ENCODE data around the gene ELFN2.
A peak's percentile ranks its signal among the peaks of the same experiment; 100 is the strongest.

ELFN2 gene

GRCh38 chr22:37379722-37380121 lies 47.6 kb downstream of the ELFN2 start:
- TF ChIP-seq CTCF (IDR thresholded peaks at IDR 0.05; ENCODE audit: unreplicated experiment in 3 of 3): no peak
- Mint-ChIP-seq H3K9me3 (no peaks in the 10 kb centered on the region), H3K27me3 (ENCODE audit: low read depth) (peaks cover 20% of the 10 kb centered on the region), H3K4me3 (no peak overlapping the region), H3K36me3 (ENCODE audit: low read depth) (no peaks in the 10 kb centered on the region), H3K4me1 (peaks cover 53% of the 10 kb centered on the region), H3K27ac (peak overlapping the region in 1 of 3 experiments; percentile 22)

GRCh38 chr22:37379085-37379484 lies 48.2 kb downstream of the ELFN2 start:
- Mint-ChIP-seq H3K36me3 (ENCODE audit: low read depth) (no peaks in the 10 kb centered on the region), H3K27ac (peak overlapping the region in 2 of 3 experiments; percentile 22 to 39), H3K27me3 (ENCODE audit: low read depth) (peaks cover 20% of the 10 kb centered on the region), H3K9me3 (no peaks in the 10 kb centered on the region), H3K4me1 (peaks cover 53% of the 10 kb centered on the region), H3K4me3 (no peak overlapping the region)
- no peak for TF ChIP-seq CTCF (IDR thresholded peaks at IDR 0.05; ENCODE audit: unreplicated experiment in 3 of 3)

GRCh38 chr22:37378642-37379058 lies 48.6 kb downstream of the ELFN2 start:
- Mint-ChIP-seq H3K9me3 (no peaks in the 10 kb centered on the region), H3K4me3 (no peak overlapping the region), H3K27me3 (ENCODE audit: low read depth) (peaks cover 20% of the 10 kb centered on the region), H3K4me1 (peaks cover 53% of the 10 kb centered on the region), H3K27ac (peak overlapping the region in 2 of 3 experiments; percentile 22 to 39), H3K36me3 (ENCODE audit: low read depth) (no peaks in the 10 kb centered on the region)
- TF ChIP-seq CTCF (IDR thresholded peaks at IDR 0.05; ENCODE audit: unreplicated experiment in 3 of 3): no peak

- Mint-ChIP-seq H3K4me3 (no peak overlapping the region), H3K9me3 (no peaks in the 10 kb centered on the region), H3K4me1 (peaks cover 47% of the 10 kb centered on the region), H3K27ac (peak overlapping the region in 2 of 3 experiments; percentile 38 to 80), H3K36me3 (ENCODE audit: low read depth) (no peaks in the 10 kb centered on the region), H3K27me3 (ENCODE audit: low read depth) (peaks cover 17% of the 10 kb centered on the region)
- TF ChIP-seq CTCF (IDR thresholded peaks at IDR 0.05; ENCODE audit: unreplicated experiment in 3 of 3): no peak
Observed at GRCh38 chr22:37377927-37378326, 49.4 kb downstream of the ELFN2 start.

- Mint-ChIP-seq H3K27ac (peak overlapping the region; percentile 49 to 80 (median 60)), H3K9me3 (no peaks in the 10 kb centered on the region), H3K36me3 (ENCODE audit: low read depth) (no peaks in the 10 kb centered on the region), H3K4me1 (peaks cover 47% of the 10 kb centered on the region), H3K27me3 (ENCODE audit: low read depth) (peaks cover 12% of the 10 kb centered on the region), H3K4me3 (peak overlapping the region in 1 of 3 experiments; percentile 24)
- TF ChIP-seq CTCF (IDR thresholded peaks at IDR 0.05; ENCODE audit: unreplicated experiment in 3 of 3): no peak
Observed at GRCh38 chr22:37377138-37377537, 50.1 kb downstream of the ELFN2 start.

GRCh38 chr22:37376643-37377042 lies 50.6 kb downstream of the ELFN2 start:
- no peak for TF ChIP-seq CTCF (IDR thresholded peaks at IDR 0.05; ENCODE audit: unreplicated experiment in 3 of 3)
- peaks cover 12% of the 10 kb centered on the region for H3K27me3 Mint-ChIP-seq (ENCODE audit: low read depth)
- H3K4me1 Mint-ChIP-seq: peaks cover 47% of the 10 kb centered on the region
- H3K36me3 Mint-ChIP-seq (ENCODE audit: low read depth): no peaks in the 10 kb centered on the region
- no peaks in the 10 kb centered on the region for H3K9me3 Mint-ChIP-seq
- peak overlapping the region in 2 of 3 experiments; percentile 59 to 80 for H3K27ac Mint-ChIP-seq
- peak overlapping the region in 2 of 3 experiments; percentile 10 to 26 for H3K4me3 Mint-ChIP-seq
